Ascending aorta (tissue), 2 donors: ENCODE measurements around the gene CANX. TPM values are rescaled to one million over a fixed set of nuclear protein-coding genes. Genes with fewer than 3 reads are reported as not detected.
"Not testable (repeated sequence)": the region's sequence is repeated elsewhere in the genome, so short reads cannot be mapped to it uniquely, and the experiment has no call there.

Experiments used
- DNase-seq, 2 donors: peaks; one replicate each; pipeline ENCODE4 v3.0.0-alpha.2; 2019; ENCODE audit warnings: low spot score in 2 of 2
- H3K27ac ChIP-seq, 2 donors: fragments of 200-600 bp; sonication (generic); one replicate each; pipeline ENCODE4 v1.5.1; 2016 to 2017; ENCODE audit warnings: mild to moderate bottlenecking in 1 of 2
- H3K27me3 ChIP-seq: fragments of 200-600 bp; sonication (generic); one replicate; pipeline ENCODE4 v1.5.1; 2017
- H3K36me3 ChIP-seq, 2 donors: fragments of 200-600 bp; sonication (generic); one replicate each; pipeline ENCODE4 v1.5.1; 2016
- H3K4me1 ChIP-seq, 2 donors: fragments of 200-600 bp; sonication (generic); one replicate each; pipeline ENCODE4 v1.5.1; 2016 to 2017; ENCODE audit warnings: mild to moderate bottlenecking in 1 of 2
- H3K4me3 ChIP-seq, 2 donors: fragments of 200-600 bp; sonication (generic); one replicate each; pipeline ENCODE4 v1.5.1; 2016 to 2017; ENCODE audit warnings: mild to moderate bottlenecking in 1 of 2
- H3K9me3 ChIP-seq, 2 donors: fragments of 200-600 bp; sonication (generic); one replicate each; pipeline ENCODE4 v1.5.1; 2016
- intact Hi-C: fragments of 100-400 bp; cut with DNase I; formaldehyde crosslinking; loops from one replicate; pipeline ENCODE4 v1.15.1; 2023
- total RNA-seq: library from RNA; depleted of rRNA; stranded (reverse); fragments of >200 nt; gene quantifications from one replicate; pipeline ENCODE4 v1.1.0, GENCODE V29; 2016
- TF ChIP-seq, protein P1 (sequence below), 3 experiments: fragments of 200-600 bp in 2 of 3; fragments of 450-650 bp in 1 of 3; sonication (generic) in 2 of 3; IDR thresholded peaks; one replicate each; pipeline ENCODE4 v1.5.1; 2016 to 2019; ENCODE audit warnings: antibody characterized with exemption in 3 of 3, mild to moderate bottlenecking in 1 of 3, moderate library complexity in 1 of 3

CANX gene
- total RNA-seq, 1 donor from 2014 or later = 214 TPM

DNA sequence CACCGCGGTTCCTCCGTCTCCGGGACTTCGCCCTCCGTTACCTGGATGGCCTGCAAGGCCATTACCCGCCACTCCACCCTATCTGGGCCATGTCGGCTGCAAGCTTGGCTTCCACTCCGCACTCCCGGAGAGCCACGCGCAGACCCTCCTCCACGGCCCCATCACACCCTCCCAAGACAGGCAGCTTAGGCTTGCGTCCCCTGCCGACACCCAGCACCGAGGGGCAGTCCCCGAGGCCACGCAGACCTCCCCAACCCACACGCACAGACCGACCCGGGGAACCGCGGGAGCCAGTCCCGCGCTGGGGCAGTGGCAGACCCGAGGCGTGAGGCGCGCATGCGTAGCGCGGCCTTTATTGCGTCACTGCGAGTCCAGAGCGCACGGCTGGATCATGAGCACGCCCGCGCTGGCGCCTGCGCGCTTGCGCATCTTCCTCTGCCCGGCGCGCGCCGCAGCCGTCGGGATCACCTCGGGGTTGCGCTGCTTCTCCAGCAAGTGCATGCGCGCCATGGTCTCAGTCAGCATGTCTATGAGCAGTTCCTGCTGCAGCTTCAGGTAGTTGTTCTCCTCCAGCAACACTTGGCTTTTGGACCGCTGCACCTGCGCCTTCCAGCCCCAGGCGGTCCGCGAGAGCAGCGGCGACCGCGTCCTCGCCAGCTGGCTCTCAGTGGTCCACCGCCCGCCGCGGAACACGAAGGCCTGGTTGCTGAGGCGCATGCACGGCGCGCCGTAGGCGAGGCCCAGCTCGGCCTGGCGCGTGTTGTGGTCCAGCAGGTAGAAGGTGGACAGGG lies 20.3 kb upstream of the CANX start:
- peak overlapping the region; percentile 81 to 88 for H3K27ac ChIP-seq
- H3K4me1 ChIP-seq = peaks cover 0 to 18% of the 10 kb centered on the region in 2 donors
- H3K36me3 ChIP-seq = no peaks in the 10 kb centered on the region
- intact Hi-C loops = loop anchor here (1.0 to 5.0 kb wide), 2 partner anchors 20 to 119 kb away; partner anchors contain the start of gene CANX
- no peaks in the 10 kb centered on the region for H3K27me3 ChIP-seq
- H3K9me3 ChIP-seq = no peaks in the 10 kb centered on the region
- peak overlapping the region; percentile 90 to 94 for H3K4me3 ChIP-seq
- peak; percentile 86 to 97 for DNase-seq
- TF ChIP-seq, protein P1, sequence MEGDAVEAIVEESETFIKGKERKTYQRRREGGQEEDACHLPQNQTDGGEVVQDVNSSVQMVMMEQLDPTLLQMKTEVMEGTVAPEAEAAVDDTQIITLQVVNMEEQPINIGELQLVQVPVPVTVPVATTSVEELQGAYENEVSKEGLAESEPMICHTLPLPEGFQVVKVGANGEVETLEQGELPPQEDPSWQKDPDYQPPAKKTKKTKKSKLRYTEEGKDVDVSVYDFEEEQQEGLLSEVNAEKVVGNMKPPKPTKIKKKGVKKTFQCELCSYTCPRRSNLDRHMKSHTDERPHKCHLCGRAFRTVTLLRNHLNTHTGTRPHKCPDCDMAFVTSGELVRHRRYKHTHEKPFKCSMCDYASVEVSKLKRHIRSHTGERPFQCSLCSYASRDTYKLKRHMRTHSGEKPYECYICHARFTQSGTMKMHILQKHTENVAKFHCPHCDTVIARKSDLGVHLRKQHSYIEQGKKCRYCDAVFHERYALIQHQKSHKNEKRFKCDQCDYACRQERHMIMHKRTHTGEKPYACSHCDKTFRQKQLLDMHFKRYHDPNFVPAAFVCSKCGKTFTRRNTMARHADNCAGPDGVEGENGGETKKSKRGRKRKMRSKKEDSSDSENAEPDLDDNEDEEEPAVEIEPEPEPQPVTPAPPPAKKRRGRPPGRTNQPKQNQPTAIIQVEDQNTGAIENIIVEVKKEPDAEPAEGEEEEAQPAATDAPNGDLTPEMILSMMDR (IDR thresholded peaks at IDR 0.05) = peak in 1 of 3 experiments; percentile 4

DNA sequence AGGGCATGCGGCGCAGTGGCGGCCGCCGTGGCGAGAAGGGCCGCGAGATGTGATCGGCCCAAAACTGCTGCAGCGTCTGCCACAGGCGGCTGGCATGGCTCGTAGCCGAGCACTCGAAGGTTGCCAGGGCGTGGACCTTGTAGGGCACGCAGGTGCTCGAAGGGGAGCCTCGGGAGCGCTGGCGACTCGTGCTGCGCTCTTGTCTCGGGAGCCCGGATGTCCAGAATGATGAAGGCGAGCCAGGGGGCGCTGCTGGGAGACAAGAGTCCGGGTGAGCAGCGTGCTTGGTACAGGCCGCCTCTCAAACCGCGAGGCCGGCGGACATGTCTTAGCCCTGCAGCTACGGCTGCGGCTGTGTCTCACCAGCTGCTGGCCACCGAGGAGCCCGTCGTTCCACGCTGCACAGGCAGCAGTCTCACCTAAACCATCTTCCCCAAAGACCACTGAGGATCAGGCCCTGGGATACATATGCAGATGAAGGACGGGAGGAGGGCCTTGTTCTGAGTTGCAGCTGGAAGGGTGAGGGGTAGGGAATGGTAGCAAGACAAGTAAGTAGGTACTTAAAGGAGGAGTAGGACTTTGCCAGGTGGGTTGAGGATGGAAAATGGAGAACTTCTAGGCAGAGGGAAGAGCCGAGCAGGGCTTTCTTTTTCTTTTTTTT lies 19.6 kb upstream of the CANX start:
- Histone ChIP-seq H3K9me3 (no peaks in the 10 kb centered on the region), H3K4me3 (peak overlapping the region; percentile 90 to 94), H3K27ac (peak overlapping the region; percentile 14 to 81), H3K36me3 (no peaks in the 10 kb centered on the region), H3K4me1 (peaks cover 0 to 18% of the 10 kb centered on the region in 2 donors), H3K27me3 (no peaks in the 10 kb centered on the region)
- TF ChIP-seq, protein P1 (IDR thresholded peaks at IDR 0.05) = peak in 1 of 3 experiments; percentile 45
- DNase-seq = peak; percentile 40 to 89
- intact Hi-C loops = loop anchor here (5.0 kb wide), 1 partner anchor 118 kb away; no protein-coding TSS in a partner anchor

DNA sequence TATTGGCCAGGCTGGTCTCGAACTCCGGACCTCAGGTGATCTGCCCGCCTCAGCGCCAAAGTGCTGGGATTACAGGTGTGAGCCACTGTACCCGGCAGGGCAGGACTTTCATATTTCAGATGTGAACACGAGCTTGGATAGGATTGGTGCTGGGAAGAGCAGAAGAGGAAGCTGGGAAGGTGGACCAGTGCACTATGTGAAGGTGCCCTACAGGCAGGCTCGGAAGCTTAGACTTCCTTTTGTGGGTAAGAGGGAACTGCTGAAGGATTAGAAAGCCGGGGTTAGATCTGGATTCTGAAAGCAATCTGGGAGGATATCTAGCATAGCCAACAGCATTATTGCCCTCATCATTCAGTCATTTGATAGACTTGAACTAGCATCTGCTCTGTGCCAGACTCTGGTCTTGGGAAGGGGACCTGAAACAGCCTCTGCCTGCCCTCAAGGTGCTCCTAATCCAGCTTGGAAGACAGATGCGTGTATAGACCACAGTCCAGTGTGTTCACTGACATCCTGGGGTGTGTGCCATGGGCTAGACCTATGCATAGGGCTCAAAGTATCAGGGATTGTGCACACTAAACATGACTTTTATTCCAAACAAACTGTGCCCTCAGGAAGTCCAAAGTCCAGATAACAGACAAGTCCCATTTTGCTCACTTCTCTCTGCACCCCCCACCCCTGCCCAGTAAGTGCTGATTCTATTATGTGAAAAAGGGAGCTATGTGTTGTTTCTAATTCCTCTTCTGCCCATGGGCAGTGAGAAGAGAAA lies 18.6 kb upstream of the CANX start:
- H3K9me3 ChIP-seq = no peaks in the 10 kb centered on the region
- intact Hi-C loops = no loop called here
- peaks cover 0 to 18% of the 10 kb centered on the region in 2 donors for H3K4me1 ChIP-seq
- H3K4me3 ChIP-seq = no peak overlapping the region
- H3K36me3 ChIP-seq = no peaks in the 10 kb centered on the region
- H3K27ac ChIP-seq = no peak overlapping the region
- TF ChIP-seq, protein P1 (IDR thresholded peaks at IDR 0.05) = no peak
- no peak for DNase-seq
- no peaks in the 10 kb centered on the region for H3K27me3 ChIP-seq

DNA sequence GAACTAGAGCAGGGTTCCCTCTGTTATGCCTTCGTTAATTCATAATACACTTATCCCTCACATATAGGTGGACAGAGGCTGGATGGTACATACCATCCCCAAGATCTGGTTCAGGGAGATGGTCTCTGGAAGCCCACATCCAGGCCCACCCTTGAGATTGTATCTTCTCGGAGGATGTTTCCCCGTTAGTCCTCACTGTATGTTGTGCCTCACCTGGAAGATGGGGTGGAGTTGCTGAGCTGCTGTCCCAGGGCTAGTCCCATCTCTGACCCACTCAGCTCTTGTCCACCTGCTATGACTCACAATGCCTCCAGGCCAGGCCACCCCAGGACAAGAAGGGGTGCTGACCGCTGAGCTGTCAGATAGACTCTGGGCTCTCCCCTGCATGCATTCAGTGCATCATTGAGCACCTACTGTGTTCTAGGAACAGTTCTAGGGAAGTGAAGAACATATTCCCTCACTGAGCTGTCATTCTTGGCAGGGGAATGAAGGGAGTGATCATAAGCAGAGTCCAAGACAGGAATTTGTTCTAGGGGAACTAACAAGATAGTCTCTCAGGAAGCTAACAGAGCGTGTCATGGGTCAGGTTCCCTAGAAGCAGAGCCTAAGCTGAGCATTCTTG lies 17.9 kb upstream of the CANX start, which contains the start of gene CBY3:
Gene CBY3, minus strand, starts transcription at position 255 of the 622 bp plus-strand sequence. Its CDS starts 116 bp downstream, at position 139.
- intact Hi-C loops = no loop called here
- H3K9me3 ChIP-seq = no peaks in the 10 kb centered on the region
- no peak within 1 kb of the TSS for H3K27ac ChIP-seq
- no peak within 1 kb of the TSS for H3K4me3 ChIP-seq
- TF ChIP-seq, protein P1 (IDR thresholded peaks at IDR 0.05) = no peak
- H3K27me3 ChIP-seq = no peaks in the 10 kb centered on the region
- H3K36me3 ChIP-seq = no peaks in the 10 kb centered on the region
- no peak for DNase-seq
- H3K4me1 ChIP-seq = peaks cover 0 to 18% of the 10 kb centered on the region in 2 donors

DNA sequence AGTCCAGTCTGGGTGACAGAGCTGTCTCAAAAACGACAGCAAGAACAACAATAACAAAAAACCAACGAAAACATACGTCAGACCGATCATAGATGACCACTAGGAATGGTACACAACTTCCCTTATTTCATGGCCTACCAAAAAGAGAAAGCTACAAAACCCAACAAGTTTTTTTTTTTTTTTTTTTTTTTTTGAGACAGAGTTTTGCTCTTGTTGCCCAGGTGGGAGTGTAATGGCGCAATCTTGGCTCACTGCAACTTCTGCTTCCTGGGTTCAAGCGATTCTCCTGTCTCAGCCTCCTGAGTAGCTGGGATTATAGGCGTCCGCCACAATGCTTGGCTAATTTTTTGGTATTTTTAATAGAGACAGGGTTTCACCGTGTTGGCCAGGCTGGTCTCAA lies 9.6 kb upstream of the CANX start:
- H3K4me1 ChIP-seq, H3K9me3 ChIP-seq, DNase-seq, H3K27ac ChIP-seq, H3K4me3 ChIP-seq, H3K36me3 ChIP-seq, H3K27me3 ChIP-seq, intact Hi-C loops: not testable (repeated sequence)
